HEK293 (cell line): ENCODE data around the gene CRAT.
A peak's percentile ranks its signal among the peaks of the same experiment; 100 is the strongest.

Source experiments
- GFI1B ChIP-seq: fragments of 450-650 bp; formaldehyde crosslinking; IDR thresholded peaks from 2 replicates; pipeline ENCODE4 v1.5.1; 2016; ENCODE audit warnings: missing biosample characterization, missing genetic modification characterization
- GLIS2 ChIP-seq: fragments of 450-650 bp; formaldehyde crosslinking; IDR thresholded peaks from 2 replicates; pipeline ENCODE4 v1.5.1; 2016; ENCODE audit warnings: missing biosample characterization, missing genetic modification characterization
- KLF1 ChIP-seq: fragments of 450-650 bp; formaldehyde crosslinking; IDR thresholded peaks from 2 replicates; pipeline ENCODE4 v1.5.1; 2016; ENCODE audit warnings: missing biosample characterization, missing genetic modification characterization
- KLF16 ChIP-seq: fragments of 450-650 bp; formaldehyde crosslinking; IDR thresholded peaks from 2 replicates; pipeline ENCODE4 v1.5.1; 2017; ENCODE audit warnings: missing biosample characterization, missing genetic modification characterization
- PRDM1 ChIP-seq: fragments of 450-650 bp; formaldehyde crosslinking; IDR thresholded peaks from 2 replicates; pipeline ENCODE4; 2016; ENCODE audit warnings: missing biosample characterization, missing genetic modification characterization
- SALL2 ChIP-seq: fragments of 450-650 bp; formaldehyde crosslinking; IDR thresholded peaks from 2 replicates; pipeline ENCODE4 v1.5.0; 2017; ENCODE audit warnings: missing biosample characterization, mild to moderate bottlenecking, missing genetic modification characterization, borderline replicate concordance
- WT1 ChIP-seq: fragments of 450-650 bp; formaldehyde crosslinking; IDR thresholded peaks from 2 replicates; pipeline ENCODE4 v1.5.1; 2016; ENCODE audit warnings: missing biosample characterization, missing genetic modification characterization
- YY2 ChIP-seq: fragments of 450-650 bp; formaldehyde crosslinking; IDR thresholded peaks from 2 replicates; pipeline ENCODE4 v1.5.1; 2016; ENCODE audit warnings: missing biosample characterization, missing genetic modification characterization
- ZBTB17 ChIP-seq: fragments of 450-650 bp; formaldehyde crosslinking; IDR thresholded peaks from 2 replicates; pipeline ENCODE4 v1.5.1; 2016; ENCODE audit warnings: missing biosample characterization, missing genetic modification characterization
- ZBTB48 ChIP-seq: fragments of 450-650 bp; formaldehyde crosslinking; IDR thresholded peaks from 2 replicates; pipeline ENCODE4 v1.5.1; 2016; ENCODE audit warnings: missing biosample characterization, missing genetic modification characterization
- ZBTB8A ChIP-seq: fragments of 450-650 bp; formaldehyde crosslinking; IDR thresholded peaks from 2 replicates; pipeline ENCODE4 v1.5.1; 2016; ENCODE audit warnings: missing biosample characterization, missing genetic modification characterization
- ZNF10 ChIP-seq: fragments of 450-650 bp; formaldehyde crosslinking; IDR thresholded peaks from 2 replicates; pipeline ENCODE4 v1.5.1; 2017; ENCODE audit warnings: missing biosample characterization, missing genetic modification characterization
- ZNF140 ChIP-seq: fragments of 450-650 bp; formaldehyde crosslinking; IDR thresholded peaks from 2 replicates; pipeline ENCODE4 v1.5.1; 2016; ENCODE audit warnings: missing biosample characterization, missing genetic modification characterization
- ZNF202 ChIP-seq: fragments of 450-650 bp; formaldehyde crosslinking; IDR thresholded peaks from 2 replicates; pipeline ENCODE4 v1.5.1; 2016; ENCODE audit warnings: missing biosample characterization, missing genetic modification characterization, borderline replicate concordance
- ZNF221 ChIP-seq: fragments of 450-650 bp; formaldehyde crosslinking; IDR thresholded peaks from 2 replicates; pipeline ENCODE4 v1.5.1; 2017; ENCODE audit warnings: missing biosample characterization, missing genetic modification characterization, borderline replicate concordance
- ZNF239 ChIP-seq: fragments of 450-650 bp; formaldehyde crosslinking; IDR thresholded peaks from 2 replicates; pipeline ENCODE4 v1.5.1; 2016; ENCODE audit warnings: missing biosample characterization, missing genetic modification characterization
- ZNF24 ChIP-seq: fragments of 450-650 bp; formaldehyde crosslinking; IDR thresholded peaks from 2 replicates; pipeline ENCODE4 v1.5.1; 2016; ENCODE audit warnings: missing biosample characterization, missing genetic modification characterization
- ZNF302 ChIP-seq: fragments of 450-650 bp; formaldehyde crosslinking; IDR thresholded peaks from 2 replicates; pipeline ENCODE4 v1.5.1; 2016; ENCODE audit warnings: missing biosample characterization, missing genetic modification characterization, low read depth
- ZNF350 ChIP-seq: fragments of 450-650 bp; formaldehyde crosslinking; IDR thresholded peaks from 2 replicates; pipeline ENCODE4 v1.5.0; 2017; ENCODE audit warnings: missing biosample characterization, mild to moderate bottlenecking, missing genetic modification characterization
- ZNF560 ChIP-seq: fragments of 450-650 bp; formaldehyde crosslinking; IDR thresholded peaks from 2 replicates; pipeline ENCODE4 v1.5.1; 2017; ENCODE audit warnings: missing biosample characterization, missing genetic modification characterization, borderline replicate concordance
- ZNF624 ChIP-seq: fragments of 450-650 bp; formaldehyde crosslinking; IDR thresholded peaks from 2 replicates; pipeline ENCODE4 v1.5.1; 2017; ENCODE audit warnings: missing biosample characterization, missing genetic modification characterization
- ZNF664 ChIP-seq: fragments of 450-650 bp; formaldehyde crosslinking; IDR thresholded peaks from 2 replicates; pipeline ENCODE4 v1.5.1; 2016; ENCODE audit warnings: missing biosample characterization, missing genetic modification characterization
- ZNF677 ChIP-seq: fragments of 450-650 bp; IDR thresholded peaks from 2 replicates; pipeline ENCODE4 v1.5.0; 2018; ENCODE audit warnings: missing biosample characterization, mild to moderate bottlenecking, missing genetic modification characterization, moderate library complexity
- ZNF701 ChIP-seq: fragments of 450-650 bp; formaldehyde crosslinking; IDR thresholded peaks from 2 replicates; pipeline ENCODE4 v1.5.1; 2016; ENCODE audit warnings: missing biosample characterization, missing genetic modification characterization
- ZNF76 ChIP-seq: fragments of 450-650 bp; formaldehyde crosslinking; IDR thresholded peaks from 2 replicates; pipeline ENCODE4; 2016; ENCODE audit warnings: low read depth, missing biosample characterization, missing genetic modification characterization, borderline replicate concordance
- ZNF843 ChIP-seq: fragments of 450-650 bp; formaldehyde crosslinking; IDR thresholded peaks from 2 replicates; pipeline ENCODE4 v1.5.1; 2016; ENCODE audit warnings: missing biosample characterization, missing genetic modification characterization
- ZSCAN23 ChIP-seq: fragments of 450-650 bp; formaldehyde crosslinking; IDR thresholded peaks from 2 replicates; pipeline ENCODE4 v1.5.1; 2016; ENCODE audit warnings: missing biosample characterization, missing genetic modification characterization
- ZXDB ChIP-seq: fragments of 450-650 bp; formaldehyde crosslinking; IDR thresholded peaks from 2 replicates; pipeline ENCODE4 v1.5.1; 2016; ENCODE audit warnings: missing biosample characterization, missing genetic modification characterization
- TF ChIP-seq, protein P1 (sequence below): fragments of 450-650 bp; IDR thresholded peaks from 2 replicates; pipeline ENCODE4 v1.5.1; 2018; ENCODE audit warnings: missing biosample characterization, mild to moderate bottlenecking, missing genetic modification characterization
- TF ChIP-seq, protein P2 (sequence below): fragments of 450-650 bp; formaldehyde crosslinking; IDR thresholded peaks from 2 replicates; pipeline ENCODE4 v1.5.1; 2016; ENCODE audit warnings: missing biosample characterization, missing genetic modification characterization
- TF ChIP-seq, protein P3 (sequence below): fragments of 450-650 bp; formaldehyde crosslinking; optimal IDR thresholded peaks from 2 replicates; pipeline ENCODE3; 2016; ENCODE audit warnings: missing biosample characterization, mild to moderate bottlenecking, missing genetic modification characterization
- TF ChIP-seq, protein P4 (sequence below): fragments of 450-650 bp; formaldehyde crosslinking; IDR thresholded peaks from 2 replicates; pipeline ENCODE4; 2016; ENCODE audit warnings: missing biosample characterization, missing genetic modification characterization
- TF ChIP-seq, protein P5 (sequence below): fragments of 450-650 bp; formaldehyde crosslinking; IDR thresholded peaks from 2 replicates; pipeline ENCODE4 v1.5.1; 2016; ENCODE audit warnings: missing biosample characterization, missing genetic modification characterization
- TF ChIP-seq, protein P6 (sequence below): fragments of 450-650 bp; formaldehyde crosslinking; IDR thresholded peaks from 2 replicates; pipeline ENCODE4 v1.5.1; 2016; ENCODE audit warnings: missing biosample characterization, missing genetic modification characterization, low read depth

CRAT gene

DNA sequence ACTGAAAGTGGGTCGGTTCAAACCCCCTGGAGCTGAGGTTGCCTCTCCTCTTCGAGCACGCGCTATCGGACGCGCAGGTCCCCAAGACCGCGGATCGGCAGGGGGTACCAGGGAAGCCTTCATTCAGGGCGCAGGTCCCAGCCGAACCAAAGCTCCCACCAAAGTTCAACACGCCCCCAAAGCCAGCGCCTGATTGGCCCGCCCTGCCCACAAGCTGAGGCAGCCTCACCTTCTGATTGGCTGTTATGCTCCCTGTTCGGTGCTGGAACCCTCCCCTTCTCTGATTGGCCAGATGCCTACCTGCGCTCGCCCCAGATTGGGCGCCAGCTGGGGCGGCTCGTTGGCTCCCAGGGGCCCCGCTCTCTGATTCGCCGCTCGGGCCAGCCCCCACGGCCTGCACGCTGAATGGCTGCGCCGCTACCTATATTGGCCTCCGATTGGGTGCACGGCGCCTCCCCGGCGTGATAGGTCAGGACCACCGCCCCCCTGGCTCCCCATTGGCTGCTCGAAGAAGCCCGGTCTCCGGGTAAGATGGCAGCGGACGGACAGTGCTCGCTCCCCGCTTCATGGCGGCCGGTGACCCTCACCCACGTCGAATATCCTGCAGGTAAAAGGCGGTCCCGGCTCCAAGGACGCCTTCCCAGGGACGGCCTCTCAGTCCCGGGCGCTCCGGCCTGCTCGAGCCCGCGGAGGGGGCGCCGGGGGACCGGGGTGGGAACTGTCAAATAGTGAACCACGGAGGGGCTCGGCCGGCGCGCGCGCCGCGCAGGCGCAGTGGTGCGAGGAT lies 29.8 kb downstream of the CRAT start, which contains the start of gene DOLPP1 (continued):
- TF ChIP-seq PRDM1 (tag by site-specific recombination) (no peak), WT1 (tag by site-specific recombination) (no peak), ZNF677 (no peak), ZNF202 (tag by site-specific recombination) (no peak), YY2 (tag by site-specific recombination) (peak; percentile 98), ZNF560 (tag by site-specific recombination) (no peak), ZNF10 (no peak), ZNF664 (tag by site-specific recombination) (no peak), ZNF221 (tag by site-specific recombination) (no peak), ZBTB48 (tag by site-specific recombination) (no peak), ZXDB (tag by site-specific recombination) (peak; percentile 98), ZNF239 (no peak), SALL2 (tag by site-specific recombination) (no peak), ZNF76 (tag by site-specific recombination) (no peak; the same call in 1 of the 2 replicates), ZNF140 (no peak), ZSCAN23 (tag by site-specific recombination) (no peak), GLIS2 (tag by site-specific recombination) (peak; percentile 98), ZNF24 (tag by site-specific recombination) (no peak), KLF1 (no peak), ZBTB17 (tag by site-specific recombination) (no peak), ZNF701 (tag by site-specific recombination) (no peak), KLF16 (peak; percentile 77), ZNF302 (tag by site-specific recombination) (no peak), ZNF350 (tag by site-specific recombination) (no peak), ZNF624 (tag by site-specific recombination) (no peak), ZNF843 (tag by site-specific recombination) (no peak), ZBTB8A (peak; percentile 52; the same call in 1 of the 2 replicates), GFI1B (no peak)
- TF ChIP-seq, protein P1, sequence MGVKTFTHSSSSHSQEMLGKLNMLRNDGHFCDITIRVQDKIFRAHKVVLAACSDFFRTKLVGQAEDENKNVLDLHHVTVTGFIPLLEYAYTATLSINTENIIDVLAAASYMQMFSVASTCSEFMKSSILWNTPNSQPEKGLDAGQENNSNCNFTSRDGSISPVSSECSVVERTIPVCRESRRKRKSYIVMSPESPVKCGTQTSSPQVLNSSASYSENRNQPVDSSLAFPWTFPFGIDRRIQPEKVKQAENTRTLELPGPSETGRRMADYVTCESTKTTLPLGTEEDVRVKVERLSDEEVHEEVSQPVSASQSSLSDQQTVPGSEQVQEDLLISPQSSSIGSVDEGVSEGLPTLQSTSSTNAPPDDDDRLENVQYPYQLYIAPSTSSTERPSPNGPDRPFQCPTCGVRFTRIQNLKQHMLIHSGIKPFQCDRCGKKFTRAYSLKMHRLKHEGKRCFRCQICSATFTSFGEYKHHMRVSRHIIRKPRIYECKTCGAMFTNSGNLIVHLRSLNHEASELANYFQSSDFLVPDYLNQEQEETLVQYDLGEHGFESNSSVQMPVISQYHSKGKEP (tag by site-specific recombination), result no peak
- TF ChIP-seq, protein P2, sequence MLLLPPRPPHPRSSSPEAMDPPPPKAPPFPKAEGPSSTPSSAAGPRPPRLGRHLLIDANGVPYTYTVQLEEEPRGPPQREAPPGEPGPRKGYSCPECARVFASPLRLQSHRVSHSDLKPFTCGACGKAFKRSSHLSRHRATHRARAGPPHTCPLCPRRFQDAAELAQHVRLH (tag by site-specific recombination), result peak; percentile 66; the same call in 1 of the 2 replicates
- TF ChIP-seq, protein P3, sequence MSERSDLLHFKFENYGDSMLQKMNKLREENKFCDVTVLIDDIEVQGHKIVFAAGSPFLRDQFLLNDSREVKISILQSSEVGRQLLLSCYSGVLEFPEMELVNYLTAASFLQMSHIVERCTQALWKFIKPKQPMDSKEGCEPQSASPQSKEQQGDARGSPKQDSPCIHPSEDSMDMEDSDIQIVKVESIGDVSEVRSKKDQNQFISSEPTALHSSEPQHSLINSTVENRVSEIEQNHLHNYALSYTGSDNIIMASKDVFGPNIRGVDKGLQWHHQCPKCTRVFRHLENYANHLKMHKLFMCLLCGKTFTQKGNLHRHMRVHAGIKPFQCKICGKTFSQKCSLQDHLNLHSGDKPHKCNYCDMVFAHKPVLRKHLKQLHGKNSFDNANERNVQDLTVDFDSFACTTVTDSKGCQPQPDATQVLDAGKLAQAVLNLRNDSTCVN (tag by site-specific recombination), result peak; percentile 91
- TF ChIP-seq, protein P4, sequence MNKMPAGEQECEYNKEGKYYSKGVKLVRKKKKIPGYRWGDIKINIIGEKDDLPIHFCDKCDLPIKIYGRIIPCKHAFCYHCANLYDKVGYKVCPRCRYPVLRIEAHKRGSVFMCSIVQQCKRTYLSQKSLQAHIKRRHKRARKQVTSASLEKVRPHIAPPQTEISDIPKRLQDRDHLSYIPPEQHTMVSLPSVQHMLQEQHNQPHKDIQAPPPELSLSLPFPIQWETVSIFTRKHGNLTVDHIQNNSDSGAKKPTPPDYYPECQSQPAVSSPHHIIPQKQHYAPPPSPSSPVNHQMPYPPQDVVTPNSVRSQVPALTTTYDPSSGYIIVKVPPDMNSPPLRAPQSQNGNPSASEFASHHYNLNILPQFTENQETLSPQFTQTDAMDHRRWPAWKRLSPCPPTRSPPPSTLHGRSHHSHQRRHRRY (tag by site-specific recombination), result no peak
- TF ChIP-seq, protein P5, sequence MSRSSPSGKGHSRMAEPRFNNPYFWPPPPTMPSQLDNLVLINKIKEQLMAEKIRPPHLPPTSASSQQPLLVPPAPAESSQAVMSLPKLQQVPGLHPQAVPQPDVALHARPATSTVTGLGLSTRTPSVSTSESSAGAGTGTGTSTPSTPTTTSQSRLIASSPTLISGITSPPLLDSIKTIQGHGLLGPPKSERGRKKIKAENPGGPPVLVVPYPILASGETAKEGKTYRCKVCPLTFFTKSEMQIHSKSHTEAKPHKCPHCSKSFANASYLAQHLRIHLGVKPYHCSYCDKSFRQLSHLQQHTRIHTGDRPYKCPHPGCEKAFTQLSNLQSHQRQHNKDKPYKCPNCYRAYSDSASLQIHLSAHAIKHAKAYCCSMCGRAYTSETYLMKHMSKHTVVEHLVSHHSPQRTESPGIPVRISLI (tag by site-specific recombination), result no peak
- TF ChIP-seq, protein P6, sequence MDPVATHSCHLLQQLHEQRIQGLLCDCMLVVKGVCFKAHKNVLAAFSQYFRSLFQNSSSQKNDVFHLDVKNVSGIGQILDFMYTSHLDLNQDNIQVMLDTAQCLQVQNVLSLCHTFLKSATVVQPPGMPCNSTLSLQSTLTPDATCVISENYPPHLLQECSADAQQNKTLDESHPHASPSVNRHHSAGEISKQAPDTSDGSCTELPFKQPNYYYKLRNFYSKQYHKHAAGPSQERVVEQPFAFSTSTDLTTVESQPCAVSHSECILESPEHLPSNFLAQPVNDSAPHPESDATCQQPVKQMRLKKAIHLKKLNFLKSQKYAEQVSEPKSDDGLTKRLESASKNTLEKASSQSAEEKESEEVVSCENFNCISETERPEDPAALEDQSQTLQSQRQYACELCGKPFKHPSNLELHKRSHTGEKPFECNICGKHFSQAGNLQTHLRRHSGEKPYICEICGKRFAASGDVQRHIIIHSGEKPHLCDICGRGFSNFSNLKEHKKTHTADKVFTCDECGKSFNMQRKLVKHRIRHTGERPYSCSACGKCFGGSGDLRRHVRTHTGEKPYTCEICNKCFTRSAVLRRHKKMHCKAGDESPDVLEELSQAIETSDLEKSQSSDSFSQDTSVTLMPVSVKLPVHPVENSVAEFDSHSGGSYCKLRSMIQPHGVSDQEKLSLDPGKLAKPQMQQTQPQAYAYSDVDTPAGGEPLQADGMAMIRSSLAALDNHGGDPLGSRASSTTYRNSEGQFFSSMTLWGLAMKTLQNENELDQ (tag by site-specific recombination), result no peak
